T-helper 2 cell treated with Interferon-gamma antibody and Interleukin-4, amounts not matched to agents 5 μg/mL and 100 μg/mL, for 36 hours (primary cell): Measurements from ENCODE around the gene PFKL.
A peak's percentile ranks its signal among the peaks of the same experiment; 100 is the strongest.

ENCODE experiments used
- DNase-seq: peaks from one replicate; pipeline ENCODE4 v3.0.0; 2021; ENCODE audit warnings: low spot score
- H3K27ac Mint-ChIP-seq: one replicate; pipeline ENCODE4 v1.8.0; 2021; ENCODE audit warnings: mild to moderate bottlenecking, mixed read lengths
- H3K27me3 Mint-ChIP-seq: one replicate; pipeline ENCODE4 v1.8.0; 2021; ENCODE audit warnings: low read depth, mixed read lengths
- H3K36me3 Mint-ChIP-seq: one replicate; pipeline ENCODE4 v1.8.0; 2021; ENCODE audit warnings: low read depth, mixed read lengths
- H3K4me1 Mint-ChIP-seq: one replicate; pipeline ENCODE4 v1.8.0; 2021; ENCODE audit warnings: low read depth, mixed read lengths
- H3K4me3 Mint-ChIP-seq: one replicate; pipeline ENCODE4 v1.8.0; 2022; ENCODE audit warnings: mild to moderate bottlenecking, moderate library complexity, mixed read lengths
- H3K9me3 Mint-ChIP-seq: one replicate; pipeline ENCODE4 v1.8.0; 2021; ENCODE audit warnings: mixed read lengths

The PFKL gene

DNA sequence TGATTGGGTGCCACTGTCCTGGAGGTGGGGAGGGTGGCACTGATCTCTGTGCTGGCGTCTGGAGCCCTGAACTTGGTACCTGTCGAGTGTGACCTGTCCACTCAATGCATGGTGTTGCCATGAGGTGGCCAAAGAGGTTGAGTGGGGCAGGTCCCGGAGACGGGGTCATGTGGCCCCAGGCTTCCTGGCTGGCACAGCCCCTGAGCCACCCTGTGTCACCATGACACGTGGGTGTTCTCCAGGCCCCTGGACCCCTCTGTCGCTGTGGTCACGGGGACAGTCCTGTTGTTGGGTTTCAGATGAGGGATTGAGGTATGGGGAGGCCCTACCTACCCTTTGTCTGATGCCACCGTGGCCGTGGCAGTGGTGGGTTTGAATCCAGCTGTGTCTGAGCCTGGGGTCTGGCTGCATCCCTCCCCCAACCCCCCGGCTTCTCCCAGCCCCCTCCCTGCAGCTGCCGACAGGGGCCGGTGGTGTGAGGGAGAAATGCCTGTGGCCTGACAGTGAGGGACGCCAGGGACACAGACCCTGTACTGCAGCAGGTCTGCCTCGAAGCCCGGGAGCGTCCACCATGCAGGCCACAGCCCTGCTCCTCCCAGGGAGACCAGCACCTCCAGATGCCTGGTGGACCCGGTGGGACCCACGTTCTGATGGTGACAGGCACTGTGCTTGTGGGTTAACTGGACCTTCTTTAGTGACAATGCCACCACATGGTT is 65.6 kb downstream of the PFKL start:
- Mint-ChIP-seq H3K4me1 (no peaks in the 10 kb centered on the region), H3K27me3 (no peaks in the 10 kb centered on the region), H3K27ac (no peak overlapping the region), H3K9me3 (peaks cover 11% of the 10 kb centered on the region), H3K4me3 (no peak overlapping the region), H3K36me3 (peaks cover 7% of the 10 kb centered on the region)
- no peak for DNase-seq

DNA sequence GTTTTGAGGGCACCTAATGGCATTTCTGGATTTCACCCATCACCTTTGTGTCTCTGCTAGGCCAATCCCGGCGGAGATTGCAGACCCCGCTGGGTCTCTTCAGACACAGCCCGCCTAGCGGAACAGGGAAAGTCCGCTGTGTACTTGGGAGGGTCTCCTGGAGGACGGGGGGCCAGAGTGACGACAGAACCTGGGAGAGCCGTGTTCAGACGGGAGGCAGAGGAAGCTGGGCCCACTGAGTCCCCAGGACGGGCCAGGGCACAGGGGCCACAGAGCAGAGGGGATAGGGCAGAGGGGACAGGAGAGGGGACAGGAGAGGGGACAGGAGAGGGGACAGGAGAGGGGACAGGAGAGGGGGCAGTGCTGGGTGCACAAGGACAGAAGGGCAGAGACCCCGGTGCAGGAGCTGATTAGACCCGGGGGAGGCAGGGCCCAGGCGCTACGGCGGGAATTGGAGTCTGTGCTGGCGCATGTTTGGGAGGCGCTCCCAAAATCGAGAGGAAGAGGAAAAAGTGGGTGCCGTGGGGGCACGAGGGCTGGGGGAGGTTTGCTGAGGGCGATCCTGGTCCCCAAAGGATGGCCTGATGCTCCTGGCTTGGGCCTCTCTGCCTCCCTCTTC is 66.2 kb downstream of the PFKL start:
- no peak for DNase-seq
- no peaks in the 10 kb centered on the region for H3K4me1 Mint-ChIP-seq
- no peaks in the 10 kb centered on the region for H3K27me3 Mint-ChIP-seq
- H3K36me3 Mint-ChIP-seq = peaks cover 10% of the 10 kb centered on the region
- no peak overlapping the region for H3K4me3 Mint-ChIP-seq
- H3K9me3 Mint-ChIP-seq = peaks cover 11% of the 10 kb centered on the region
- H3K27ac Mint-ChIP-seq = no peak overlapping the region

DNA sequence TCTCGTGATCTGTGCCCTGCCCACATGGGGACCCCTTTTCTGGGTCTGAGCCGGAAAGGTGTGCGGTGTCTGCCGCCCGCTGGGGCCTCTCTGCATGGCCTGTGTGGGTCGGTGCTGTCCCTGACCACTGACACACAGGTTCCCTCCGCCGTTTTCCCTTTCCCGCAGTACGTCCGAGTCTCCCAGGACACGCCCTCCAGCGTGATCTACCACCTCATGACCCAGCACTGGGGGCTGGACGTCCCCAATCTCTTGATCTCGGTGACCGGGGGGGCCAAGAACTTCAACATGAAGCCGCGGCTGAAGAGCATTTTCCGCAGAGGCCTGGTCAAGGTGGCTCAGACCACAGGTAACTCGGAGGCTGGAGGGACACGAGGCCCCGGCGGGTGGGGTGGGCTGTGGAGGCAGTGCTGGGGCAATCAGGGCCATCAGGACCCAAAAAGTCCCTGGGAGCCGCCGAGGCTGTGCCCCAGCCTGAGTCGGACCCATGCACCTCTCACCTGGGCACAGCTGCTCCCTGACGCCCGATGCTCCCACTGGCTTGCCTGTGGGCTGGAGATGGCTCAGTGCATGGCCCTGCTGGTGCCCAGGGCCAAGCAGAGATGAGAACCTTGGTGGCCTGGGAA is 66.8 kb downstream of the PFKL start:
- DNase-seq = no peak
- Mint-ChIP-seq H3K4me3 (no peak overlapping the region), H3K27me3 (no peaks in the 10 kb centered on the region), H3K4me1 (no peaks in the 10 kb centered on the region), H3K9me3 (peaks cover 11% of the 10 kb centered on the region), H3K36me3 (peaks cover 13% of the 10 kb centered on the region), H3K27ac (no peak overlapping the region)

- DNase-seq = no peak
- Mint-ChIP-seq H3K4me3 (no peak overlapping the region), H3K9me3 (no peaks in the 10 kb centered on the region), H3K27ac (no peak overlapping the region), H3K36me3 (peaks cover 12% of the 10 kb centered on the region), H3K4me1 (peaks cover 4% of the 10 kb centered on the region), H3K27me3 (no peaks in the 10 kb centered on the region)
These were observed 69.0 kb downstream of the PFKL start for GRCh38 chr21:44368711-44369446.

DNA sequence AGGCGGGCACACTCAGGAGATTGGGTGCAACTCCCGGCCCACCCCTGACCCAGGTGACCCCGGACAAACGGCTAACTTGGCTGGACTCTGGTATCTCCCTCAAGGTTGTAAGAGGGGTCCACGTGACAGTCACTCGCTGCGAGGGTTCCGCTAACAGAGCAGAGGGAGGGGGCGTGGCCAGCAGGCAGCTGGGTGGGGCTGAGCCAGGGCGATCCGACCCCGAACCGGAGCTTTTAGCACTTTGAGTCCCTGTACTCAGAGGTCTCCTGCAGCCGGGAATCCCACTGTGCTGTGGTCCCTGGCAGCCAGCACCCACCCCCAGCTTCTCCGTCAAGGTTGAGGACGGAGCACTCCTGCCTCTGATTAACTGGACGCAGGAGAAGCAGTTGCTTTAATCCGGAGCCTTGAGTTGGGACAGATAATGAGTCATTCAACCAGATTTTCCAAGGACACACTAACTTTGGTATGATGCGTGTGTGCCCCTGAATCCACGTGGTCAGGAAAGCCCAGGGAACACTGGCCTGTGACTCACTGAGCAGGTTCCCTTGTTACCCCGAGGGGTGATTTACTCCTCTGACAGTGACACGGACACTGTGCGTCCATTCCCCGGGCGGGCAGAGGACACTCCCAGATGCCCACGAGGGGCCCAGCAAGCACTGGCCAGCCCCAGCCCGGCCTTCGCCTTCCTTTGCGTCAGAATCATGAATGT is 70.3 kb downstream of the PFKL start:
- H3K4me1 Mint-ChIP-seq = peaks cover 13% of the 10 kb centered on the region
- H3K27me3 Mint-ChIP-seq = no peaks in the 10 kb centered on the region
- no peak for DNase-seq
- H3K36me3 Mint-ChIP-seq = peaks cover 19% of the 10 kb centered on the region
- H3K27ac Mint-ChIP-seq = no peak overlapping the region
- no peak overlapping the region for H3K4me3 Mint-ChIP-seq
- H3K9me3 Mint-ChIP-seq = peaks cover 3% of the 10 kb centered on the region

GRCh38 chr21:44370786-44371410 is 71.0 kb downstream of the PFKL start:
- peaks cover 5% of the 10 kb centered on the region for H3K9me3 Mint-ChIP-seq

GRCh38 chr21:44371596-44371995 is 71.7 kb downstream of the PFKL start:
- no peaks in the 10 kb centered on the region for H3K27me3 Mint-ChIP-seq
- peaks cover 19% of the 10 kb centered on the region for H3K4me1 Mint-ChIP-seq
- no peak for DNase-seq
- H3K4me3 Mint-ChIP-seq = no peak overlapping the region
- peaks cover 5% of the 10 kb centered on the region for H3K9me3 Mint-ChIP-seq
- peaks cover 32% of the 10 kb centered on the region for H3K36me3 Mint-ChIP-seq
- no peak overlapping the region for H3K27ac Mint-ChIP-seq

More at GRCh38 chr21:44370786-44371410, 71.0 kb downstream of the PFKL start:
- no peak overlapping the region for H3K4me3 Mint-ChIP-seq
- H3K27me3 Mint-ChIP-seq = no peaks in the 10 kb centered on the region
- peaks cover 19% of the 10 kb centered on the region for H3K4me1 Mint-ChIP-seq
- no peak for DNase-seq
- peaks cover 26% of the 10 kb centered on the region for H3K36me3 Mint-ChIP-seq
- H3K27ac Mint-ChIP-seq = no peak overlapping the region

- Mint-ChIP-seq H3K4me3 (no peak overlapping the region), H3K27me3 (no peaks in the 10 kb centered on the region), H3K27ac (no peak overlapping the region), H3K4me1 (peaks cover 19% of the 10 kb centered on the region), H3K9me3 (peaks cover 5% of the 10 kb centered on the region), H3K36me3 (peaks cover 36% of the 10 kb centered on the region)
- no peak for DNase-seq
These were observed 72.8 kb downstream of the PFKL start for GRCh38 chr21:44372616-44373015.

- H3K27ac Mint-ChIP-seq = no peak overlapping the region
- peaks cover 19% of the 10 kb centered on the region for H3K4me1 Mint-ChIP-seq
- H3K4me3 Mint-ChIP-seq = peak overlapping the region; percentile 16
- H3K9me3 Mint-ChIP-seq = peaks cover 5% of the 10 kb centered on the region
- no peak for DNase-seq
- H3K36me3 Mint-ChIP-seq = peaks cover 44% of the 10 kb centered on the region
- H3K27me3 Mint-ChIP-seq = no peaks in the 10 kb centered on the region
These were observed 74.9 kb downstream of the PFKL start for GRCh38 chr21:44374601-44375280.

- peaks cover 45% of the 10 kb centered on the region for H3K36me3 Mint-ChIP-seq
These were observed 75.4 kb downstream of the PFKL start for GRCh38 chr21:44375281-44375651.

GRCh38 chr21:44375761-44376241 is 75.9 kb downstream of the PFKL start:
- H3K9me3 Mint-ChIP-seq = peaks cover 5% of the 10 kb centered on the region
- no peak overlapping the region for H3K27ac Mint-ChIP-seq
- peak overlapping the region; percentile 16 for H3K4me3 Mint-ChIP-seq
- H3K27me3 Mint-ChIP-seq = no peaks in the 10 kb centered on the region
- DNase-seq = no peak
- H3K4me1 Mint-ChIP-seq = peaks cover 19% of the 10 kb centered on the region
- H3K36me3 Mint-ChIP-seq = peaks cover 44% of the 10 kb centered on the region

More at GRCh38 chr21:44375281-44375651, 75.4 kb downstream of the PFKL start:
- Mint-ChIP-seq H3K4me3 (peak overlapping the region; percentile 16), H3K27ac (no peak overlapping the region), H3K4me1 (peaks cover 19% of the 10 kb centered on the region), H3K27me3 (no peaks in the 10 kb centered on the region), H3K9me3 (peaks cover 5% of the 10 kb centered on the region)
- no peak for DNase-seq

GRCh38 chr21:44376606-44377005 is 76.8 kb downstream of the PFKL start:
- Mint-ChIP-seq H3K9me3 (peaks cover 5% of the 10 kb centered on the region), H3K4me1 (peaks cover 19% of the 10 kb centered on the region), H3K27ac (no peak overlapping the region), H3K27me3 (no peaks in the 10 kb centered on the region), H3K36me3 (peaks cover 47% of the 10 kb centered on the region), H3K4me3 (no peak overlapping the region)
- DNase-seq = no peak
